CD4-positive, alpha-beta T cell (primary cell): ENCODE data around the gene PTPRN2. TPM values are rescaled to one million over a fixed set of nuclear protein-coding genes. Genes with fewer than 3 reads are reported as not detected.
A peak's percentile ranks its signal among the peaks of the same experiment; 100 is the strongest.

Source experiments
- ATAC-seq: fragments of 200-7000 bp; cut with Tn5 transposase; one replicate; pipeline ENCODE4 v1.10.0; 2022; ENCODE audit warnings: mild to moderate bottlenecking; ENCODE audit not compliant: poor library complexity
- CTCF ChIA-PET: fragments of 350-600 bp; sonication (Branson Sonifier 250); formaldehyde crosslinking; loops from one replicate; lab custom pipeline; 2021; ENCODE audit warnings: antibody characterized with exemption, inconsistent platforms; lab: Charles Lee
- POLR2A ChIA-PET: fragments of 350-600 bp; sonication (Branson Sonifier 250); formaldehyde crosslinking; loops from one replicate; lab custom pipeline; 2021; ENCODE audit warnings: antibody characterized with exemption, inconsistent platforms; lab: Charles Lee
- DNase-seq, 14 experiments: peaks; one replicate each; pipeline ENCODE4 v3.0.0-alpha.2; 2013 to 2020; ENCODE audit warnings: mixed read lengths in 2 of 14
- H3K27ac ChIP-seq, 2 donors: one replicate each; pipeline versions ENCODE4 v1.5.1 to v1.7.0; 2013; ENCODE audit warnings: low read length in 2 of 2, low read depth in 1 of 2, mild to moderate bottlenecking in 1 of 2
- H3K27me3 ChIP-seq, 2 experiments: 1 replicate in 1 of 2; 2 replicates in 1 of 2; pipeline versions ENCODE4 v1.6.1 to v1.7.0; 2013; ENCODE audit warnings: low read length in 2 of 2, control low read depth in 1 of 2, mild to moderate bottlenecking in 1 of 2, moderate library complexity in 1 of 2; ENCODE audit not compliant: insufficient read depth in 2 of 2, control insufficient read depth in 1 of 2
- H3K36me3 ChIP-seq: one replicate; pipeline ENCODE4 v1.6.1; 2013; ENCODE audit warnings: low read length, control low read depth; ENCODE audit not compliant: insufficient read depth
- H3K4me1 ChIP-seq: one replicate; pipeline ENCODE4 v1.6.1; 2013; ENCODE audit warnings: low read length, control low read depth; ENCODE audit not compliant: insufficient read depth
- H3K4me3 ChIP-seq: one replicate; pipeline ENCODE4 v1.5.1; 2013; ENCODE audit warnings: mild to moderate bottlenecking, low read length, moderate library complexity
- H3K9me3 ChIP-seq, 2 experiments: 1 replicate in 1 of 2; 2 replicates in 1 of 2; pipeline versions ENCODE4 v1.6.1 to v1.7.0; 2013; ENCODE audit warnings: low read length in 2 of 2, mild to moderate bottlenecking in 2 of 2, control low read depth in 1 of 2, moderate library complexity in 1 of 2; ENCODE audit not compliant: control insufficient read depth in 1 of 2, insufficient read depth in 1 of 2
- H3K27ac Mint-ChIP-seq: one replicate; pipeline ENCODE4 v1.8.0; 2020; ENCODE audit warnings: mixed read lengths
- H3K27me3 Mint-ChIP-seq: one replicate; pipeline ENCODE4 v1.8.0; 2021; ENCODE audit warnings: mixed read lengths
- H3K36me3 Mint-ChIP-seq: one replicate; pipeline ENCODE4 v1.8.0; 2021; ENCODE audit warnings: low read depth, mixed read lengths
- H3K4me1 Mint-ChIP-seq: one replicate; pipeline ENCODE4 v1.8.0; 2021; ENCODE audit warnings: low read depth, mixed read lengths
- H3K4me3 Mint-ChIP-seq: one replicate; pipeline ENCODE4 v1.8.0; 2020; ENCODE audit warnings: mild to moderate bottlenecking, mixed read lengths
- H3K9me3 Mint-ChIP-seq: one replicate; pipeline ENCODE4 v1.8.0; 2020; ENCODE audit warnings: mixed read lengths
- intact Hi-C, 2 experiments: fragments of 100-400 bp; cut with DNase I in 1 of 2; cut with micrococcal nuclease in 1 of 2; formaldehyde crosslinking; loops; one replicate each; pipeline versions ENCODE4 v1.15.1 to v1.9.0; 2023 to 2025; cut with DNase I, micrococcal nuclease
- total RNA-seq, 174 experiments: library from RNA in 2 of 174; stranded (reverse) in 2 of 174; gene quantifications; one replicate each; pipeline ENCODE4 v1.2.3 and lab custom pipeline; 2021 to 2026
- TF ChIP-seq, protein P1 (sequence below): fragments of 200-600 bp; IDR thresholded peaks from one replicate; pipeline ENCODE4 v1.8.0; 2022; ENCODE audit warnings: antibody characterized with exemption, mild to moderate bottlenecking

PTPRN2 gene
- total RNA-seq, 2 experiments from 2014 or later, result 0.34 to 0.44 TPM

DNA sequence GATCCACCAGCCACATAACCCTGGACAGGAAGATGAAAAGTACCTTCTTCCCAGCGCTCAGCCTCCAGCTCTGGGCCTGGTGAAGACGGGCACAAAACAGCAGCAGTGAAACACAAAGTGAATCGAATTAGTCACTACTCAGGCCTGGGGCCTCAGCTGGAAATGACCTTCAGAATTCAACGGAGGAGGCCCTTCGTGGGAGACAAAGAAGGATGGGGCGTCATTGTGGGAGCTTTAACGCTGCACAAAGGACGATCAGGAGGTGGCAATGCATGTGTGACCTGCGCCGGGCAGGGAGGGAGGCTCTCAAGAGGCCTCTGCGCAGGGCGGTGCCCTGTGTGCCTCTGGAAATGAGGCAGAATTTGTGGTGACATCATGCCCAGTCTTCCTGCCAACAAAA, 1089.0 kb downstream of the PTPRN2 start:
- H3K9me3 Mint-ChIP-seq, result no peaks in the 10 kb centered on the region
- Histone ChIP-seq H3K36me3 (no peaks in the 10 kb centered on the region), H3K27ac (no peak overlapping the region), H3K4me3 (no peak overlapping the region), H3K9me3 (peaks cover 0 to 3% of the 10 kb centered on the region in 2 experiments), H3K27me3 (no peaks in the 10 kb centered on the region), H3K4me1 (peaks cover 34% of the 10 kb centered on the region)
- no peaks in the 10 kb centered on the region for H3K27me3 Mint-ChIP-seq
- H3K4me3 Mint-ChIP-seq, result no peak overlapping the region
- intact Hi-C loops, result loop anchor here in 1 of 2 experiments (10.0 kb wide), 1 partner anchor 126 kb away; no protein-coding TSS in a partner anchor
- DNase-seq (no peak), ATAC-seq (no peak)
- H3K27ac Mint-ChIP-seq, result no peak overlapping the region
- peaks cover 30% of the 10 kb centered on the region for H3K4me1 Mint-ChIP-seq
- ChIA-PET POLR2A (no interaction called here), CTCF (no interaction called here)
- TF ChIP-seq, protein P1, sequence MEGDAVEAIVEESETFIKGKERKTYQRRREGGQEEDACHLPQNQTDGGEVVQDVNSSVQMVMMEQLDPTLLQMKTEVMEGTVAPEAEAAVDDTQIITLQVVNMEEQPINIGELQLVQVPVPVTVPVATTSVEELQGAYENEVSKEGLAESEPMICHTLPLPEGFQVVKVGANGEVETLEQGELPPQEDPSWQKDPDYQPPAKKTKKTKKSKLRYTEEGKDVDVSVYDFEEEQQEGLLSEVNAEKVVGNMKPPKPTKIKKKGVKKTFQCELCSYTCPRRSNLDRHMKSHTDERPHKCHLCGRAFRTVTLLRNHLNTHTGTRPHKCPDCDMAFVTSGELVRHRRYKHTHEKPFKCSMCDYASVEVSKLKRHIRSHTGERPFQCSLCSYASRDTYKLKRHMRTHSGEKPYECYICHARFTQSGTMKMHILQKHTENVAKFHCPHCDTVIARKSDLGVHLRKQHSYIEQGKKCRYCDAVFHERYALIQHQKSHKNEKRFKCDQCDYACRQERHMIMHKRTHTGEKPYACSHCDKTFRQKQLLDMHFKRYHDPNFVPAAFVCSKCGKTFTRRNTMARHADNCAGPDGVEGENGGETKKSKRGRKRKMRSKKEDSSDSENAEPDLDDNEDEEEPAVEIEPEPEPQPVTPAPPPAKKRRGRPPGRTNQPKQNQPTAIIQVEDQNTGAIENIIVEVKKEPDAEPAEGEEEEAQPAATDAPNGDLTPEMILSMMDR, result no peak
- H3K36me3 Mint-ChIP-seq, result no peaks in the 10 kb centered on the region

DNA sequence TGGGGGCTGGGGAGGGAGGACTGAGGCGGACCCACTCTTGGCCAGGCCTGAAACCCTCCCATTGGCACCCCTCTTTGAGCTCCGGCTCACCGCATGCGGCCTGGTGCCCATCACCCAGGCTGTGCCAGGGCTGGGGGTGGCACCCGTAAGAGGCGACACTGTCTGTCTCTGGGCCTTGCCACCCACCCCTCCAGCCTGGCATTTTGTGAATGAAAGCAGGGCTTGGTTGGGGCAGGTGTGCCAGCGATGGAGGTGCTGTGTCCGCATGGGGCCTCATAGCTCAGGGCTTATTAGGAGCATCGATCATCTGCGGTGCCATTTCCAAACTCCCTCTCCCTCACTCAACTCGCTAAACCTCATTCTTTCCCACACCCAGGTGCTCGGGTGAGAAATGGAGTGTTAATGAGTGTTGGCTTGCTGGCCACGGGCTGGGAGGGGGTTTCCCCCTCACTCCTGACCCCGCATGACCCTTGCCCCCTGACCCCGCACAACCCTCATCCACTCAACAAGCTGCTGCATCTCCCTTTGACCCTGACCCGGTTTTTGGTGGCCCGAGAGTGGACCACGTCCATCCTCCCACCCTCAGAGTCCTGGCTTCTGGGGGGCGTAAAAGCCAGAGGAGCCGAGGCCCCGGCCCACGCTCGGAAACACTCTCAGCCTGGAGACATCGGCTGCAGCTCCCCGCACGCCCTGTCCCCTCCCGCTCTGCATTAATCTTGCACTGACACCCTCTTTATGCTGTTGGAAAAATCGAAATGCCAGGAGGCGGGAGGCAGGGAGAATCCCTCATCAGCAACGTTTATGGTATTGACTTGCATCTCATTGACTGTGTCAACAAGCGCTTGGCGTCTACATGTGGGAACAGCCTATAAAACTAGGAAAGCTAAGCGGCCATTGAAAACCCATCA, 1089.6 kb downstream of the PTPRN2 start:
- H3K9me3 Mint-ChIP-seq, result no peaks in the 10 kb centered on the region
- H3K27ac Mint-ChIP-seq, result no peak overlapping the region
- ChIA-PET CTCF (no interaction called here), POLR2A (no interaction called here)
- Histone ChIP-seq H3K4me3 (no peak overlapping the region), H3K27me3 (no peaks in the 10 kb centered on the region), H3K9me3 (peaks cover 0 to 3% of the 10 kb centered on the region in 2 experiments), H3K4me1 (peaks cover 27% of the 10 kb centered on the region), H3K36me3 (no peaks in the 10 kb centered on the region), H3K27ac (no peak overlapping the region)
- no peaks in the 10 kb centered on the region for H3K27me3 Mint-ChIP-seq
- H3K4me3 Mint-ChIP-seq, result no peak overlapping the region
- intact Hi-C loops, result loop anchor here in 1 of 2 experiments (10.0 kb wide), 1 partner anchor 127 kb away; no protein-coding TSS in a partner anchor
- DNase-seq (peak in 1 of 14 experiments; percentile 12), ATAC-seq (no peak)
- TF ChIP-seq, protein P1, result no peak
- H3K36me3 Mint-ChIP-seq, result no peaks in the 10 kb centered on the region
- H3K4me1 Mint-ChIP-seq, result peaks cover 30% of the 10 kb centered on the region

DNA sequence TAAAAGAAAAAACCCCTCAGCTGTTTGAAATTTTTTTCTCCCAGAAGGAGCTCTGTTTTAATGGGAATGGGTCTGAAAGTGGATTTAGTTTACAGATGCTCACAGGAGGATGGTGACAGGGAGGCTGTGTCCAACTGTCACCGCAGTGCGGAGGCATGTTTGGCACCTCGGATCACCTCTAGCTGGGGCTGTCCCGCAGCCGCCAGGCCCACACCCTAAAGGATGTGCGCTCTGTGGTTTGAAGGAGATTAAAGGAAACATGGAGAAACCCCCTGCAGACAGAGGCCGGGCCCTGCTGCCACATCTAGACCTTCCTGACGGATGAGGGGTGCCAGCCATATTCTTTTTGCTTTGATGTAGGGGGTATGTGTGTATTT, 1090.3 kb downstream of the PTPRN2 start:
- Histone ChIP-seq H3K4me1 (peaks cover 21% of the 10 kb centered on the region), H3K4me3 (no peak overlapping the region), H3K27ac (no peak overlapping the region), H3K27me3 (no peaks in the 10 kb centered on the region), H3K36me3 (no peaks in the 10 kb centered on the region), H3K9me3 (peaks cover 0 to 3% of the 10 kb centered on the region in 2 experiments)
- H3K36me3 Mint-ChIP-seq, result no peaks in the 10 kb centered on the region
- no peak for ATAC-seq
- DNase-seq, result peak in 1 of 14 experiments; percentile 9
- H3K4me1 Mint-ChIP-seq, result peaks cover 28% of the 10 kb centered on the region
- no peak overlapping the region for H3K27ac Mint-ChIP-seq
- ChIA-PET CTCF (no interaction called here), POLR2A (no interaction called here)
- intact Hi-C loops, result loop anchor here in 1 of 2 experiments (10.0 kb wide), 1 partner anchor 127 kb away; no protein-coding TSS in a partner anchor
- H3K4me3 Mint-ChIP-seq, result no peak overlapping the region
- no peaks in the 10 kb centered on the region for H3K9me3 Mint-ChIP-seq
- no peaks in the 10 kb centered on the region for H3K27me3 Mint-ChIP-seq
- TF ChIP-seq, protein P1, result no peak
